HG03280 (cell line): ENCODE results near the gene PAPPA.

Experiments used
- ATAC-seq: cut with Tn5 transposase; IDR thresholded peaks from one replicate; pipeline ENCODE4 v1.9.1; 2021; ENCODE audit warnings: mild to moderate bottlenecking, moderate library complexity; ENCODE audit not compliant: unreplicated experiment

Gene PAPPA

DNA sequence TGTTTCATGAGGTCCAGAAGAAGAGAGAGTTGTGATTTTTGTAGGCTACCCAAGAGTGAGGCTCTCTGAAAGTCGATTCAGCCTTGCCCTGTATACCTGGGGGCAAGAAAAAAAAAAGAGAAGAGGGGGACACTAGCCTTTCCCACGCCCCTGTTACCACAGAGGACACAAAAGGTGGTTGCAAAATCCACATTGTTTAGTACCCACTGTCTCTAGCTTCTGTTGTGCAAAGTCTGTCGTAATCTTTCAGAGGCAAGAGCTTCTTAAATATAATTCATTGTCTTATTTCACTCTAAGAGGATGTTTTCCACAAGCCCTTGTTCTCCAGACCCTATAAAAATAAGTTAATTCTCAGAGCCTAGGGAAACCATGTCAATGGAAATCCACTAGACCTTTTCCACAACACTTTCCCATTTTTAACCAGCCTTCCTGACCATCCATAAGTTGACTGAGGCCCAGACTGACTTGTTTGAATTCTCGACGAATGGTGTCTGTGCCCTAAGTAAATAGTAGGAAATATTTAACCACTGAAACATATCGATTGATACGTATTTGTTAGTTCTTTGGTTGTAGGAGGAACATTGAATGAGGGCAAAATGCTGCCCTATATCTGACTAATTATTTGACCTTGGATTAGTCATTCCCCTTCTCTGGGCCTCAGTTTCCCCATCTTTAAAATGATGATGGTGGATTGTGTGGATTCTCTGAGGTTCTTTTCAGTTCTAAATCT, 182.7 kb downstream of the PAPPA start:
- no peak for ATAC-seq

GRCh38 chr9:116337015-116337414, 183.4 kb downstream of the PAPPA start:
- no peak for ATAC-seq

GRCh38 chr9:116340270-116340669, 186.7 kb downstream of the PAPPA start:
- no peak for ATAC-seq

- no peak for ATAC-seq
Observed at GRCh38 chr9:116342061-116342460, 188.5 kb downstream of the PAPPA start.

DNA sequence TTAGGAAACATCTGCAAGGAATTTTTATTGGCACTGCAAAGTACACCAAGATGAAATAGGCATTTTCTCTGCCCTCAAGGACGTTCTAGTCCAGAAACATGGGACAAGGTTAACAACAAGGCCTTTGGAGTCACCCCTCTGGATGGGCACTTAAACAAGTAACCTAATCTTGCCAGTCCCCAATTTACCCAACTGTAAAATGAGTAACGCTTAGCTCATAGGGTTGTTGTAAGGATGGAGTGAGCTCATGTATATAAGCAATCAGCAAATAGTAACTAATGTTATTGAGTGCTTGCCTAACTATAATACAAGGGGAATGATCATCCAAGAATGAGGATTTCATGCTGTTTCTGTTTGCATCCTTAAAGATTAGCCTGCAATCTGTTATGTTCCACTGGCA, 189.3 kb downstream of the PAPPA start:
- ATAC-seq, result no peak

DNA sequence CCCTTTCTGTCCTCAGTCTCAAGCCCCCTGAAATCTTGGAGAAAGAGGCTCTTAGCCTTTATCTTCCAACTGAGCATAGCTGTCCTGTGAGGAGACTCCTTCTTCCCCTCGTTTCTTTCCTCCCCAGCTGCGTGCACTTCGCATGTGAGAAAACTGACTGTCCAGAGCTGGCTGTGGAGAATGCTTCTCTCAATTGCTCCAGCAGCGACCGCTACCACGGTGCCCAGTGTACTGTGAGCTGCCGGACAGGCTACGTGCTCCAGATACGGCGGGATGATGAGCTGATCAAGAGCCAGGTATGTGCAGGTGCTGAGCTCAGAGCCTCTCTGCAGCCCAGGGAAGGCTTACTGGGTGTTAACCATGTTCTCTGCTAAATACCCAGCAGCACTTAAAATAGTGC, 190.8 kb downstream of the PAPPA start:
- no peak for ATAC-seq

DNA sequence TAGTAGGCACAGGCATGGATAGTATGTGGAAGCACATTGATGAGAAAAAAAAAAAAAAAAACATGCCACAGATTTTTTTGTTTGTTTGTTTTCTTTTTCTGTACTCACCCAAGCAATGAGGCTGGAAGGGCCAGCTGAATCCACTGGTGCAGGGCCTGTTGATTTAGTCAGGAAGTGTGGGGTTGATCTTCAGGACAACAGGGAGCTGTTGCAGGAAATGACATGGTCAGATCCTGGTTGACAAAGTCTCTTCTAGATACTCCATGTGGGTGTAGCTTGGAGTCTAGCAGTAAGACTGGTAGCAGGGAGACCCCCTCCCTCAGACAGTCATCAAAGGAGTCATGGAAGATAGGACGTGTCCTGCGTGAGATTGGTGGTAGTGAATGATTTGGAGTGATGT, 191.8 kb downstream of the PAPPA start:
- ATAC-seq, result no peak

DNA sequence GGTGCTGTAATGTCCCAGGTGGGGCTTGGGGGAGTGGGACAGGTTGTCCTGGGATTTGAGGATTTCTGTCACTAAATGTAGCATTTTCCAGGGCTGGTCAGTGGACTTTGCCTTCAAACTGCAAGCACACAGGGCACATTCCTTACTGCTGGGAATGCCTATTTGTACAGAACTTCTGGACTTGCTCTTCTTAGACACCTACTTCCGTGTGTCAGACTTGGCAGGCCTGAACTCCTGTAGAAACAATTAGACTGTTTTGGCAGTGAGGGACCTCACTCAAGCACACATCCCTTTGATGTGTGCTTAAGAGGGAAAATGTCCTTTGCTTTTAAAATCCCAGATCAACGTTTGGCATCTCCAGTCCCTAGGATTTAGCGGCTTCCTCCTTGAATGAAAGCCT, 192.2 kb downstream of the PAPPA start:
- ATAC-seq, result no peak

GRCh38 chr9:116349684-116350083, 196.1 kb downstream of the PAPPA start:
- ATAC-seq, result no peak

GRCh38 chr9:116350213-116350612, 196.6 kb downstream of the PAPPA start:
- ATAC-seq, result no peak

DNA sequence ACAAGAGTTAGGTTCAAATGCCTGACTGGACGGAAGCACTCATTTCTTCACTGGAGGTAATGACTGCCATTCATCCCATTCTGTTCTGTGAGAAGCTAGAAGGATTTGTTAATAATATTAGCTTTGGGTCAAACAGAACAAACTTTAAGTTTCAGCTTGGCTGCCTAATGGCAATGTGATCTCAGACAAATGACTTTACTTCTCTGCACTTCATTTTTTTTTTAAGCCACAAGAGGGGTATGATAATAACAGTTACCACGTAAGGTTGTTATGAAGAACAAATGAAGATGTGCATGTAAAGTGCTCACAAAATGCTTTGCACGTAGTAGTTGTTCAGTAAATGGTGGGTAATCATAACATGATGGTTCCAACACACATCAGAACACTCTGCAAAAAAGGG, 199.4 kb downstream of the PAPPA start:
- no peak for ATAC-seq

GRCh38 chr9:116355153-116355921, 201.7 kb downstream of the PAPPA start:
- ATAC-seq, result no peak

GRCh38 chr9:116358251-116358650, 204.7 kb downstream of the PAPPA start:
- no peak for ATAC-seq

DNA sequence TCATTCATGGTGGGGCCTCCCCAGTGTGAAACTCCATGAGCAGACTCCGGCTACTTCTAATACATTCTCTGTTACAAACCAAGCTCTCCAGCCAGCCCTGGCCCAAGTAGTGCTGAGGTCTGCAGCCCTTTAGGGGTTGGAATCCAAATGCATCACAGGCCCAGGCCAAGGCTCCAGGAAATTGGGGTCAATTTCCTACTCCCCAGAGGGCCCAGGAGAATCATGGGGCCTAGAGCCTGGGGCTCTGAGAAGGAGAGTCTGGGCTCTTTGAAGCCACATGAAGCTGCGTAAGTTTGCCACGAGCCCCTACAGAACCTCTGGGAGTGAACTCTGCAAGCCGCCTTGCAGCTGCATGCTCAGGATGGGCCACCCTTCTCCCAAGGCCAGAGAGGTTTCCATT, 206.4 kb downstream of the PAPPA start:
- ATAC-seq, result no peak

DNA sequence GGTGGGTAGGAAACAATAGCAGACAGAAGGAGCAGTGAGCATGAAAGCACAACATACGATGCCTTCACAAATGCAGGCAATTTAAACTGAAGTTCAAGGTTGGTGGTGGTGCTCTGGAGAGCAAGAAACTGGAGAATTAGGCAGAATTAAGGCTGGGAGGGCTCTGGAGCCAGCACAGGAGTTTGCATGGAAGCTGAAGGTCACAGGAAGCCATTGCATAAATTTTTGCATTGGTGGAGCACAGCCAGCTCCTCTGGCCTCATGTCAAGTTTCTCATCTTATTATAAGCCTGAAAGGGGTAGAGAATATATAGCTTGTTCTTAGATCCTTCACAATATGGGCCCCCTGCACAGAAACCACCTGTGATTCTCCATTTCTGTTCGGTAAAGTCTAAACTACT, 207.4 kb downstream of the PAPPA start:
- no peak for ATAC-seq

DNA sequence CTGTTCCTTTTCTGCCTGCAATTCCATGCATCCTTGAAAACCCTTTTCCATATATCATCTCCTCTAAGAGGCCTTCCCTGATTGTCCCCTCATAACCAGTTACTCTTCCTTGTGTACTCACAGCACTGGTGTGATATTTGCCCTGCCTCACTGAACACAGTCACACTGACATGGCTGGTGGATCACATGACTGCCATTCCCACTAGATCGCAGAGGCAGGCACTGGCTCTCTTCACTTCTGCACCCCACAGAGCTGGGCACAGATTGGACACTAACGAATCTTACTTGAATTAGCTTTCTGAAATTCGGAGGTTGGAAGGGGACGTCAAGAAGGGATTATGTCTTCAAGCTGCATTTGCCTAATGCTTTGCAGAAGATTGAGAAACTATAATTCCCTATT, 208.0 kb downstream of the PAPPA start:
- ATAC-seq, result no peak

DNA sequence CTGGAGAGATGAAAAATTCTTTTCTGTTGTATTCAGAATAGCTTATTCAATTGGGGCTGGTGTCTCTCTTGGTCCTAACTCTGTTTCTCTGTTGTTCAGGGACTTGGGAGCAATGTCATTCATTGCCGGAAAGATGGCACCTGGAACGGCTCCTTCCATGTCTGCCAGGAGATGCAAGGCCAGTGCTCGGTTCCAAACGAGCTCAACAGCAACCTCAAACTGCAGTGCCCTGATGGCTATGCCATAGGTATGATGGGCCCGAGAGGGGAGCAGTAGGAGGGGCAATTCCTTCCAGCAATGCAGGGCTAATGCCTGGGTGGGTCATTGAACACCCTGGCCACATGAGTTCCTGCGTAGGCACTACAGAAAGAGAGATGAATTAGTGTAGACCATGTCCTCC, 208.9 kb downstream of the PAPPA start:
- ATAC-seq, result no peak

GRCh38 chr9:116365056-116365471, 211.5 kb downstream of the PAPPA start:
- ATAC-seq, result no peak

DNA sequence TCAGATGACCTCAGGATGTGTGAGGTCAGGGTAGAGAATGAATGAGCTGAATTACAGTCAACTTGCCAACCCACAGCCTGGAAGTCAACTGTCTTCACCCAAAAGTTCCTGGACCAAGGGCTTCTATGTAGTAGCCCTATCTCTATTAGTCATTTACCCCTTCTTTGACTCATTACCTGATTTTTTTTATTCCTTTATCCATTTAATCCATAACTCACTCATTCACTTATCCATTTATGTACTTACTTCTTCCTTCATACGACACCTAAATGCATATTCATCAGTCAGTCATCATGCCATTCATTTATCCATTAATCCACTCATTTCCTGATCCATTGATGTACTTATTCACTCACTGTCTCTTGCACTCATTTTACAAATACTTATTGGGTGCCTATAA, 212.7 kb downstream of the PAPPA start:
- no peak for ATAC-seq

DNA sequence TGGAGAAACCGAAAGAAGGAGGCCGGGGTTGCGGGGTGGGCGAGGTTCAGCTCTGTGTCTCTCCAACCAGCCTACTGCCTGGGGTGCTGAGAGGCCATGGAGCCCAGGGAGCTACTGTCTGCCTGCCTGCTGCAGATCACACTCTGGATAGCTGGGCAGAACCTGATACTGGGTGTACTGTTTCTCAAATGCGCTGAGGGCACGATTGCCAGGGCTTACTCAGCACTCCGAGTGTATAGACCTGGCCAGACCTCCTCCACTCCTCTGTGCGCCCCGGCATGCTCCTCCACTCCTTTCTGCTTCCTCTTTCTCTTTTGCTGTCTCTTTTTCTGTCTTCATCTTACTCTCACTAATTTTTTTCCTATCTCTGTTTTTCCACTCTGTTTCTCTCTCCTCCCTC, 215.1 kb downstream of the PAPPA start:
- ATAC-seq, result no peak

DNA sequence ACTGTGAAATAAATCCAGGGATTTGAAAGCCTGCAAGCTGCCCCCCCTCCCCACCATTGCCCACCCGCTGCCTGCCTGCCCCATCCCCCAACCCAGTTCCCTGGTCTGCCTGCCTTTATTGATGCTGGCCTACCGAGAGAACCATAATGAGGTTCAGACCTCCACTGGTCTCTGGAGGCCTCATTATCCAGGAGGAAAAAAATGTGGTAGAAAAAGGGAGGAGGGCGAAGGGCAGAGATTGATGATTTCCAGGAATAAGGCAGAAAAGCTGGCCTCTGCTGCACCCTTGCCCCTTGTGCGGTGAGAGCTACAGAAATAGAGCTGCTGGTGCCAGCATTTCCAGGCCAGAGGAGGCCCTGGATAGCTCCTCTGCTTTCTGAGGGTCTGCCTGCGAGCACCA, 216.1 kb downstream of the PAPPA start:
- ATAC-seq, result no peak

GRCh38 chr9:116370556-116370955, 217.0 kb downstream of the PAPPA start:
- ATAC-seq, result no peak
